Karpas-422 (cell line): ENCODE results near the gene SRSF7. TPM values are rescaled to one million over a fixed set of nuclear protein-coding genes. Genes with fewer than 3 reads are reported as not detected.

Experiments
- DNase-seq: peaks from one replicate; pipeline ENCODE4 v3.0.0-alpha.2; 2015
- H2AFZ ChIP-seq: fragments of 200-600 bp; sonication (generic); 2 replicates; pipeline ENCODE4 v1.6.1; 2014; ENCODE audit warnings: antibody characterized with exemption, low read length, mixed read lengths
- H3K27ac ChIP-seq: fragments of 200-600 bp; sonication (generic); 2 replicates; pipeline ENCODE4 v1.5.1; 2014; ENCODE audit warnings: mild to moderate bottlenecking, low read length, moderate library complexity
- H3K27me3 ChIP-seq: fragments of 200-600 bp; sonication (generic); 2 replicates; pipeline ENCODE4 v1.6.1; 2014; ENCODE audit warnings: low read length, mixed read lengths
- H3K36me3 ChIP-seq: fragments of 200-600 bp; sonication (generic); 2 replicates; pipeline ENCODE4 v1.6.1; 2014; ENCODE audit warnings: low read length, mixed read lengths; ENCODE audit not compliant: insufficient read depth
- H3K4me1 ChIP-seq: fragments of 200-600 bp; sonication (generic); 2 replicates; pipeline ENCODE4 v1.6.1; 2014; ENCODE audit warnings: mild to moderate bottlenecking, low read length, mixed read lengths
- H3K4me2 ChIP-seq: fragments of 200-600 bp; sonication (generic); 2 replicates; pipeline ENCODE4 v1.6.1; 2014; ENCODE audit warnings: low read length, low read depth, mild to moderate bottlenecking; ENCODE audit not compliant: poor library complexity, severe bottlenecking
- H3K4me3 ChIP-seq: fragments of 200-600 bp; sonication (generic); 2 replicates; pipeline ENCODE4 v1.5.1; 2014; ENCODE audit warnings: mild to moderate bottlenecking, antibody characterized with exemption, low read length, mixed read lengths
- H3K79me2 ChIP-seq: fragments of 200-600 bp; sonication (generic); 2 replicates; pipeline ENCODE4 v1.6.1; 2014; ENCODE audit warnings: mild to moderate bottlenecking, low read length, mixed read lengths
- H3K9ac ChIP-seq: fragments of 200-600 bp; sonication (generic); 2 replicates; pipeline ENCODE4 v1.6.0; 2014; ENCODE audit warnings: low read length
- H3K9me2 ChIP-seq: fragments of 200-600 bp; sonication (generic), shearing (Covaris generic); replicated peaks from 2 replicates; pipeline ENCODE4 v1.6.0; 2014; ENCODE audit warnings: mild to moderate bottlenecking, low read length, moderate library complexity; ENCODE audit not compliant: insufficient read depth
- H3K9me3 ChIP-seq: fragments of 300-700, 200-600 bp; sonication (generic); 2 replicates; pipeline ENCODE4 v1.6.1; 2014; ENCODE audit warnings: low read length, mixed read lengths
- H4K20me1 ChIP-seq: fragments of 200-600 bp; sonication (generic); 2 replicates; pipeline ENCODE4 v1.6.1; 2014; ENCODE audit warnings: mild to moderate bottlenecking, antibody characterized with exemption, low read length, low read depth; ENCODE audit not compliant: insufficient read depth
- total RNA-seq: library from RNA; depleted of rRNA; stranded (reverse); fragments of >200 nt; shearing (Covaris generic); gene quantifications from 2 replicates; pipeline ENCODE4 v1.2.3, GENCODE V29; 2014; ENCODE audit warnings: low replicate concordance; rRNA removed

Gene SRSF7
- total RNA-seq, 1 experiment from 2014 or later = 176 TPM

- Histone ChIP-seq H3K36me3 (no peaks in the 10 kb centered on the region), H3K27ac (no peak overlapping the region), H3K4me1 (no peaks in the 10 kb centered on the region), H3K9me3 (no peaks in the 10 kb centered on the region), H3K4me2 (no peak overlapping the region), H3K27me3 (no peaks in the 10 kb centered on the region), H3K9ac (no peak overlapping the region), H3K79me2 (no peaks in the 10 kb centered on the region), H3K9me2 (no peaks in the 10 kb centered on the region), H2AFZ (no peak overlapping the region), H4K20me1 (no peaks in the 10 kb centered on the region), H3K4me3 (no peak overlapping the region)
- no peak for DNase-seq
Measured at GRCh38 chr2:38702413-38702812, 48.7 kb downstream of the SRSF7 start.

DNA sequence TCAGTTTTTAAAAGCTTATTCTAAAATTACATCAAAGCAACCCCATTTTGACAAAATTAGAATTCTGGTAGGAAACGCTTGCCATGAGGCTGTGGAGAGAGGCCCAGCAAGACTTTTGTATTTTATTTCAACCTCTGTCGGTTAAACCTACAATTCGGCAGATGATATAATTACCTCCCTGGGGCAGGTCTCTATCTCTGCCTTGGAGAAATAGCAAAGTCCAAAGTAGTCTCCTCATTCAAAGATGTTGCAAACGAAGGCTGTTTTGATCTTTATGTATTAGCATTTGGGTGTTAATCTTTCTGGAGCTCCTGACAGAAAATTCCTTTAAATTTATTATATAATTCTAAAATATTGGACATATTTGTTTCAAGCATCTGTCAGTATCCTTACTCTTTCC, 49.6 kb downstream of the SRSF7 start:
- no peaks in the 10 kb centered on the region for H3K9me3 ChIP-seq
- no peaks in the 10 kb centered on the region for H4K20me1 ChIP-seq
- no peak overlapping the region for H3K9ac ChIP-seq
- DNase-seq = no peak
- H3K4me2 ChIP-seq = no peak overlapping the region
- H3K4me1 ChIP-seq = no peaks in the 10 kb centered on the region
- H3K36me3 ChIP-seq = no peaks in the 10 kb centered on the region
- no peak overlapping the region for H2AFZ ChIP-seq
- no peak overlapping the region for H3K4me3 ChIP-seq
- no peak overlapping the region for H3K27ac ChIP-seq
- H3K27me3 ChIP-seq = no peaks in the 10 kb centered on the region
- H3K9me2 ChIP-seq = no peaks in the 10 kb centered on the region
- H3K79me2 ChIP-seq = no peaks in the 10 kb centered on the region

GRCh38 chr2:38700881-38701458, 50.2 kb downstream of the SRSF7 start:
- H3K27me3 ChIP-seq = no peaks in the 10 kb centered on the region
- no peak overlapping the region for H3K4me2 ChIP-seq
- H3K9me2 ChIP-seq = no peaks in the 10 kb centered on the region
- H3K79me2 ChIP-seq = no peaks in the 10 kb centered on the region
- no peaks in the 10 kb centered on the region for H4K20me1 ChIP-seq
- H3K36me3 ChIP-seq = no peaks in the 10 kb centered on the region
- no peak overlapping the region for H3K4me3 ChIP-seq
- no peaks in the 10 kb centered on the region for H3K9me3 ChIP-seq
- no peaks in the 10 kb centered on the region for H3K4me1 ChIP-seq
- no peak overlapping the region for H2AFZ ChIP-seq
- H3K27ac ChIP-seq = no peak overlapping the region
- no peak overlapping the region for H3K9ac ChIP-seq
- DNase-seq = no peak

DNA sequence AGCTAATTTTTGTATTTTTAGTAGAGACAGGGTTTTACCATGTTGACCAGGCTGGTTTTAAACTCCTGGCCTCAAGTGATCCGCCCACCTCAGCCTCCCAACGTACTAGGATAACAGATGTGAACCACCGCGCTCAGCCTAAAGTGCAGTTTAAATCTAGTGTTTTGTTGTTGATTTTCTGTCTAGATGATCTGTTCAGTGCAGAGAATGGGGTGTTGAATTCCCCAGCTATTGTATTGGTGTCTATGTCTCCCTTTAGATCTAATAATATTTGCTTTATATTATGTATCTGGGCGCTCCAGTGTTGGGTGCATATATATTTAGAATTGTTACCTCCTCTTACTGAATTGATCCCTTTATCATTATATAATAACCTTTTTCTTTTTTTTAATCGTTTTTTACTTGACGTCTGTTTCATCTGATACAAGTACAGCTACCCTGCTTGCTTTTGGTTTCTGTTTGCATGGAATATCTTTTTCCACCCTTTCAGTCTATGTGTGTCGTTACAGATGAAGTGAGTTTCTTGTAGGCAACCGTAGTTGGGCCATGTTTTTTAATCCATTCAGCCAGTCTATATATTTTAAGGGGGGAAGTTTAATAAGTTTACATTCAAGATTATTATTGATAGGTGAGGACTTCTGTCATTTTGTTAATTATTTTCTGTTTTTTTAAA, 50.9 kb downstream of the SRSF7 start:
- Histone ChIP-seq H3K4me1 (no peaks in the 10 kb centered on the region), H2AFZ (no peak overlapping the region)

GRCh38 chr2:38698467-38699003, 52.6 kb downstream of the SRSF7 start:
- no peaks in the 10 kb centered on the region for H3K36me3 ChIP-seq
- no peak for DNase-seq
- no peak overlapping the region for H3K27ac ChIP-seq
- H2AFZ ChIP-seq = no peak overlapping the region
- H3K4me1 ChIP-seq = no peaks in the 10 kb centered on the region
- no peaks in the 10 kb centered on the region for H3K79me2 ChIP-seq
- H3K4me3 ChIP-seq = no peak overlapping the region
- H3K9ac ChIP-seq = no peak overlapping the region
- H3K4me2 ChIP-seq = no peak overlapping the region
- H3K27me3 ChIP-seq = no peaks in the 10 kb centered on the region
- no peaks in the 10 kb centered on the region for H3K9me2 ChIP-seq
- H4K20me1 ChIP-seq = no peaks in the 10 kb centered on the region
- H3K9me3 ChIP-seq = no peaks in the 10 kb centered on the region

More for the DNA sequence above, 50.9 kb downstream of the SRSF7 start:
- H3K27me3 ChIP-seq = no peaks in the 10 kb centered on the region
- no peaks in the 10 kb centered on the region for H3K79me2 ChIP-seq
- no peaks in the 10 kb centered on the region for H3K9me2 ChIP-seq
- no peaks in the 10 kb centered on the region for H3K9me3 ChIP-seq
- no peak overlapping the region for H3K9ac ChIP-seq
- H3K36me3 ChIP-seq = no peaks in the 10 kb centered on the region
- no peaks in the 10 kb centered on the region for H4K20me1 ChIP-seq
- H3K27ac ChIP-seq = no peak overlapping the region
- no peak overlapping the region for H3K4me3 ChIP-seq
- H3K4me2 ChIP-seq = no peak overlapping the region
- no peak for DNase-seq

DNA sequence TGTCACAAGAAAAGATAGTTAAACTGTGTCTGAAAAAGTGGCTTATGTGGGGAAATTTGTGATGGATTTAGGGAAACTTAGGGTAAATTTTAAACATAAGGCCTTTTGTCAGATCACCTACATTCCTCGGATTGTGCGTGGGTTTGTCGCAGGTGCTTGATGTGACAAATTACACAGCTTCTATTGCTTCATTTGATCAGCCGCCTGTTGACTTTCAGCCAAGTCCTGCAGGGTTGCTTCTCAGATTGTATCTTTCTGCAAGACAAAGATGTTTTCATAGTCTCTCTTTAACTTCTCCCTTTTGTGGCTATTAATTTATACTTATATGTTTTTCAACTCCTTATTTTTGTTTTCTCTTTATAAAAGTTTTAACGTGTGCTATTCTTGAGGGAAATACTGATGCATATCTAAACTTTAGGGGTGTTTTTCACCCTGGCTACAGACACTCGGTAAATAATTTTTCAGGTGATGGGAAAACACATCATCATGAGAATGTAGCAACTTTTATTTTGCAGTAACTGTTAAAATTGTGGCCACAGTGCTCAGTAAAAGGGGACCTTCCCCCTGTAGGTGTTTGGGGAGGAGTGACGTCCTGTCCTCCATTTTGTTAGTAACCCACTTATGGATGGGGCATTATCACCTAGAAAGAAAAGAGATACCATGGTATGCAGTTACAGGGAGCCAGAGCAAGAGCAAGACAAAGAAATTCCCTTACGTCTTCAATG, 53.9 kb downstream of the SRSF7 start:
- Histone ChIP-seq H3K4me1 (no peaks in the 10 kb centered on the region), H3K36me3 (no peaks in the 10 kb centered on the region), H2AFZ (no peak overlapping the region), H3K9me2 (no peaks in the 10 kb centered on the region), H3K27me3 (no peaks in the 10 kb centered on the region), H4K20me1 (no peaks in the 10 kb centered on the region), H3K79me2 (no peaks in the 10 kb centered on the region), H3K4me3 (no peak overlapping the region), H3K4me2 (no peak overlapping the region), H3K9me3 (no peaks in the 10 kb centered on the region), H3K27ac (no peak overlapping the region), H3K9ac (no peak overlapping the region)
- no peak for DNase-seq

Other genes with a start within 250 kb of the SRSF7 start
- 58.3 and 131 TPM in 2 replicates for gene HNRNPLL, start 148.4 kb downstream of the SRSF7 start, total RNA-seq
- 11.7 and 11.9 TPM in 2 replicates for gene GALM, start 85.2 kb downstream of the SRSF7 start, total RNA-seq
- gene GEMIN6, start 26.8 kb upstream of the SRSF7 start, total RNA-seq = 16.2 and 20.1 TPM in 2 replicates
- 21.4 and 36.9 TPM in 2 replicates for gene DHX57, start 124.6 kb upstream of the SRSF7 start, total RNA-seq
- gene MORN2, start 124.6 kb upstream of the SRSF7 start, total RNA-seq = 13.5 and 16.7 TPM in 2 replicates
- gene ARHGEF33, start 138.5 kb upstream of the SRSF7 start, total RNA-seq = 0.18 TPM in 1 of 2 replicates, not detected in the other